Stimulated activated CD8-positive, alpha-beta memory T cell treated with anti-CD3 and anti-CD28 coated beads, Interleukin-12 subunit alpha, Interleukin-12 subunit beta, amount 100 ng/mL, for 24 hours (primary cell): ENCODE results near the gene CCSAP.
A peak's percentile ranks its signal among the peaks of the same experiment; 100 is the strongest.
"Not testable (repeated sequence)": the region's sequence is repeated elsewhere in the genome, so short reads cannot be mapped to it uniquely, and the experiment has no call there.

ENCODE experiments used
- DNase-seq: peaks from one replicate; pipeline ENCODE4 v3.0.0-alpha.2; 2020; ENCODE audit errors: extremely low read depth

The CCSAP gene, protein sequence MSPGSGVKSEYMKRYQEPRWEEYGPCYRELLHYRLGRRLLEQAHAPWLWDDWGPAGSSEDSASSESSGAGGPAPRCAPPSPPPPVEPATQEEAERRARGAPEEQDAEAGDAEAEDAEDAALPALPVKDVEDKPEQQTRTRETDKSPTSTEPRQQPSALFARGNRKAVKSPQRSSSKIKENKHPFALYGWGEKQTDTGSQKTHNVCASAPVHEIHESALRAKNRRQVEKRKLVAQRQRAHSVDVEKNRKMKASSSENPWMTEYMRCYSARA

DNA sequence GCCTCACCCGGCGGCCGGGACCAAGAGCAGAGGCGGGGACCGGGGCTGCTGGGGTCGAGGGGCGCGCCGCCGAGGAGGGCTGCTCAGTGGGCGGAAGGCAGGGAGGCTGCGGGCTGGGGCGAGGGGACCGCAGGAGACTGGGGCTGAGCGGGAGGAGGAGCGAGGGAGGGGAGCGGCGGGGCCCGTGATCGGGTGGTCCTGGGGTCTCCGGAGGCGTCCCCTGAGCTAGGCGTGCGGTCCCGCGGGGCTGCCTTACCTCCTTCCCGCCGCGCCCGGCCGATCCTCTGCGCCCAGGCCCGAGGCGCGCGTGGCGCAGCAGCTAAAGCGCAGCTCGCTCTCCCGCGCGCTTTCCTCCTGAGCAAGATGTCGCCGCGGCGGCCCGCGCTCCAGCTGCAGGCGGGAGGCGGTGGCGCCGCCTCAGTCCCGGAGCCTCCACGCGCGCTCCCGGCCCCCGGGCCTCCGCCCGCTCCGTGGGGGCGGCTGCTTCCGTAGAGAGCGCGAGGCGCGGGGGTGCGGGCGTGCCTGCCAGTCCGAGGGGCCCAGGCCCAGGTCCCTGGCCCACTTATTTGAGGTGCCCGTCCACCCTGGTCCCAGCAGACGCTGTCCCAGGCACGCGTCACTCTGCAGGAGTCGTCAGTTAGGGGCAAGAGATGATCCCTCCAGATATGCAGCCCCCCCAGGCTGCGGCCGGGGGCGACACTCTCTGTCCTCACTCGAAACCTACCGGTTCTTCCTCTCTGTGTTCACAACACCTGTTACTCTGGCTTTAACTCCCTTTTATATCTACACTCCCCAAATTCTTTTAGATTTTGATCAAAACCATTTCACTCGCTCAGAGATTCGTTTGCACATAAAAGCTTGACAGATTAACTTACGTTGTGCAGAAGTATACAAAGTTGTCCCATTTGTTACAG lies at the start of gene CCSAP:
CCSAP (minus strand) TSS at position 392 of the 914 bp plus-strand sequence. CDS start 582 bp downstream, outside the sequence.
- DNase-seq, result peak; percentile 12

DNA sequence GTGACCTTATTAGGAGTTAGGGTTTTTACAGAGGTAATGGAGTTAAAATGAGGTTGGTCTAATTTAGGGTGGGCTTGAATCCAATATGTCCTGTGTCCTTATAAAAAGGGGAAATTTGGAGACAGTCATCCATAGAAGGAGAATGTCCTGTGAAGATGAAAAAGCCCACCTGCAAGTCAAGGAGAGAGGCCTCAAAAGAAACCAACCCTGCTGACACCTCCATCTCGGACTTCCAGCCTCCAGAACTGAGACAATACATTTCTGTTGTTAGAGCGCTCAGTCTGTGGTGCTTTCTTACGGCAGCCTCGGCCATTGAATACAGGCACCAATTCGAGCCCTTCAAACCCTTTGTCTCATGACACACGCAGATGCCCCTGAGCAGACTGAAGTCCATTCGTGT lies 47.3 kb upstream of the CCSAP start:
- no peak for DNase-seq

DNA sequence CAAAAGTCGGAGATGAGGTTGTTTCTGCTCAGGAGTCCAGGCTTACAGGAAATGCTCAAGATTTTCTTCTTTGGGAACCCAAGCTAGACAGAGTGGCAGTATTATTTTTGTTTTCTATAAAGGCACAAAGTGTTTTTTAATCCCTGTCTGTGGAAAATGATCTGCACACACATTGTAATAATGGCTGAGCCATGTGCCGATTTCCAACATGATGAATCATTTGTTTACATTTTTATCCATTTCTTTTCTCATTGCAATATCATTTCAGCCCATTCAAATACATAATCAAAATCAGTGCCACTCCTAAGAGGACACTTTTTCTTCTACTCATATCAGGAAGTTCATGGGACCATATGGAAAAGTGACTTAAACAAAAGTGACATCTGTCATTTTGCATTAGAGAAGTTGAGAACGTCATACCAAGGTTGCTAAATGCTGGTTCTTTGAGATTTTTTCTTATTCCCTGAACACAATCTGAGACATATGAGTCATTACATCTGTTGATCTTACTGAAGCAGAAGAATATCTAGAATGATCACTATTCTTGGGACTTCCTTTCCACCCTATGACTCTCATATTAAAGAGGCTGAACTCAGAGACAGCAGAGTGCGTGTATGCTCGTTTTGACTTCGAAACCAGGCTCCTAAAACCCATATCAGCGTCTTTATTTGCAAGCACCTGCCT lies 46.2 kb upstream of the CCSAP start:
- DNase-seq, result no peak

DNA sequence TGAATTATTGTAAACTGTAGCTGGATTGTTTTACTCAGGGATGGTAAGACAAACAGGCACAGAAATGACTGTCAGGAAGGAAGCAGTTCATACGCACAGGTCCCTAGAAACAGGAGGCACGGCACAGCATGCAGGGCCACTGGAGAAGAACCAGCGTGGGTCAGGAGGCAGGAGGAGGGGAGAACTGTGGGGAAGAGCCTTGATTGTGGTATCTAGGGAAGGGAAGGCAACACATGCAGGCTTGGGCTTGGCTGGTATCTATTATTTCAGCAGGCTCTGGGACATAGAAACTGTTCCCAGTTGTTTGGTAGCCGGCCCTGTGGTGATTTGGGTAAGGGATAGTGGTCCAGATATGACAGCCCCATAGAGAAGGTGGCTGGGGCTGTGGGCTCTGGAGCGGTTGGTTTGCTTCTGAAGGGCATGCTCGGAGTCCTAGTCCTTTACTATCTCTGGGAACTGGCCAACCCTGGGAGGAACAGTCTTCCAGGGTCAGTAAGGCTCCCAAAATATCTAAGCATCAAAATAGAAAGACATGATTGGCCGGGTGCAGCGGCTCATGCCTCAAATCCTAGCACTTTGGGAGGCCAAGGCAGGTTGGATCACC lies 43.1 kb upstream of the CCSAP start:
- no peak for DNase-seq

DNA sequence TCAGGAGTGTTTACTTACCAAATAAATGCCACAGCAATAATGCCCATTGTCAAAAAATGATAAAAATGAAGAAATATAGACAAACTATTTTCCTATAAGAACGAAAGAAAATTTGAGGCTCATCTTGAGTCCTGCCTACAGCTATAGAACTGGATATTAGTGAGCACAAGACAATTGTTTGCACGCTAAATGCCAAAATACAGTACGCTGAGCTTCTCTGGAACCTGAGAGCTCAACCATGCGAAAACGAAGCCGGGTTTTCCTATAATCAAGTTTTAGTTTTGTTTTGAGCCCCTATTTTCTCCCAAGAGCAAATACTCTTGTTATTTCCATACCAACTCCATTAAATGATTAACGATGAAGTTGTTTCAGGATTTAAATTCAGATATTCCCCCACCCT lies 42.0 kb upstream of the CCSAP start:
- DNase-seq, result no peak

DNA sequence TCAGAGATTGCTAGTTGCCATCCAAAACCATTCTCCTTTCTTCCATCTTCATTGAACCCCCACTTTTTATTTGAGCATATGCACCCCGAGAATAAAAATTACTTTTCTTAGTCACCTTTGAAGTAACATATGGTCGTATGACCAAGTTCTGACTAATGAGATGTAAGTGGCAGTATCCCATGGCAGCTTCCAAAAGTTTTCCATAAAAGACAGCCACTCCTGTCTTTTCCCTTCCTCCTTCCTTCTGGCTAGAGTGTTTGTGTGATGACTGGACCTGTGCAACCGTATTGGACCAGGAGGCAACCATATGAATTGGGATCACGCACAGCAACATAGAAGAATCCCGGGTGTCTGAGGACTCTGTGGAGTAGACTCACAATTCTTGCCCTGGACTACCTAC lies 41.1 kb upstream of the CCSAP start:
- no peak for DNase-seq

DNA sequence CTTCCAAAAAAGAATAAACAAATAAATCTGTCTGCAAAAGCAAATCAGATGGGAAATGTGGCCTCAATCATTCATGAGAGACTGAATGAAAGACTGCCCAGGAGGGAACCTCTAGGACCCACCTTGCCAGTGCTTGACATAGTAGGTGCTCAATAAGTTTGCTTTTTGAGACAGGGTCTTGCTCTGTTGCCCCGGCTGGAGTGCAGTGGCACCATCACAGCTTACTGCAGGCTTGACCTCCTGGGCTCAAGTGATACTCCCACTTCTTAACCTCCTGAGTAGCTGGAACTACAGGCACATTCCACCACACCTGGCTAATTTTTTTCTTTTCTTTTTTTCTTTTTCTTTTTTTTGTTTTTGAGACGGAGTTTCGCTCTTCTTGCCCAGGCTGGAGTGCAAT lies 40.3 kb upstream of the CCSAP start:
- DNase-seq, result no peak

DNA sequence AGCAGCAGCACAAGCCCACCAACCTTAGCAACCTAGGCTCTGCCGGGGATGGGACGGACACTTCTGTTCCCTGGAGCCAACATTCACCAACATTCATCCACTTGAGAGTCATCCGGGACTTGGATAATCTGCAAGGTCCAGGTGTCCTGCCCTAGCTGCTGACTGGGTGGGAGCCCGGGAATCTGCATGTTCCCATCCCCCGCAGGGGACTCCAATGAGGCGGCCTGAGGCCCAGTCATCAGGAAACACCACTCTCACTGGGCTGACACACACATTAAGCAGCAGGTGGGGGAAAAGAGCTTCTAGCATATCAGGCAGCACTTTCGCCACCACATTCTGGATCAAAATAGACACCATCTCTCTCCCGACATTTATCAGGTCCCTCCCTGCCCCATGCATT lies 38.4 kb upstream of the CCSAP start:
- no peak for DNase-seq

DNA sequence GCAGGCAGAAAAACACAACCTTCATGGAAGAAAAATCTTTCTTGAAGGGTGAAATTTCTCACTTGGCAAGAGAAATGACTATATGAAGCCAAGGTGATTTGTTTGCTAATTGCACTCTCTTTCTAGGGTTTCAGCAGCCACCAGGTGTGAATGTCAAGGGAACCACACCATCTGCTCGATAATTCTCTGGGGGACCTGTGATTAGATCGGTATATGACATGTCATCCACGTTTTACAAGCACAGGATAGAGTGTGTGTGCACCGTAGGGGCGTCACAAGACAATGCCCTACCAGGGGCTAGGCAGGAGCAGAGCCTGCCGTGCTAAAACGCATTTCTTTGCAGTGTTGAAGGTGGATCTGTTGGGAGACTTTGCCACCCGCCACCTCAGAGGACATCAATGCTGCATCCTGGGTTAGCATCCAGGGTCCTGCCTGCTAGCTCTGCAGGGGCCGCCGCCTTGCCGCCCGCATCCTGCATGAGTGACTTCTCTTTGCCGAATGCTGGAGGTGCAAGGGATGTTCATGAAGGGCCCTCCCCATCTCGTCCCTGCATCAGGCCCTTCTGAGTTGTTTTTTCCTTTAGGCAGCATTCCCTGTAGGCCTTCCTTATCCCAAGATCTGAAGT lies 37.8 kb upstream of the CCSAP start:
- no peak for DNase-seq

DNA sequence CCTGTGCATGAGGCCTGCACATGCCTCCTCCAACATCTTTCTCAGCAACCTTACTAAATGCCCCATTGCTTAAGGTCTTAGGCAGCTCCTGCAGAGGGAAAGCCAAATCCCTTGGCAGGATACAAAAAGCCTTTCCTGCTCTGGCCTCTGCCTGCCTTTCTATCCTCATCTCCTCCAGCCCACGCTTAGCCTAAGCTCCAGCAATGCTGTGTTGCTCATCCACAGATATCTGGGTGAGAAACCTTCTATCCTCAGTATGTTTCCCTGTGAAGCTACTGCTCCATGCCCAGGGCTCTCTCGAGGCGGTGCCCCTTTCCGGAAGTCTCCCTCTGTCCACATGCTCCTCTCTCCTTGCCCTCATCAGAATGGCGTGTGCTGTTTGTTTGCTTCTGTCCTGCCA lies 37.0 kb upstream of the CCSAP start:
- DNase-seq, result no peak

DNA sequence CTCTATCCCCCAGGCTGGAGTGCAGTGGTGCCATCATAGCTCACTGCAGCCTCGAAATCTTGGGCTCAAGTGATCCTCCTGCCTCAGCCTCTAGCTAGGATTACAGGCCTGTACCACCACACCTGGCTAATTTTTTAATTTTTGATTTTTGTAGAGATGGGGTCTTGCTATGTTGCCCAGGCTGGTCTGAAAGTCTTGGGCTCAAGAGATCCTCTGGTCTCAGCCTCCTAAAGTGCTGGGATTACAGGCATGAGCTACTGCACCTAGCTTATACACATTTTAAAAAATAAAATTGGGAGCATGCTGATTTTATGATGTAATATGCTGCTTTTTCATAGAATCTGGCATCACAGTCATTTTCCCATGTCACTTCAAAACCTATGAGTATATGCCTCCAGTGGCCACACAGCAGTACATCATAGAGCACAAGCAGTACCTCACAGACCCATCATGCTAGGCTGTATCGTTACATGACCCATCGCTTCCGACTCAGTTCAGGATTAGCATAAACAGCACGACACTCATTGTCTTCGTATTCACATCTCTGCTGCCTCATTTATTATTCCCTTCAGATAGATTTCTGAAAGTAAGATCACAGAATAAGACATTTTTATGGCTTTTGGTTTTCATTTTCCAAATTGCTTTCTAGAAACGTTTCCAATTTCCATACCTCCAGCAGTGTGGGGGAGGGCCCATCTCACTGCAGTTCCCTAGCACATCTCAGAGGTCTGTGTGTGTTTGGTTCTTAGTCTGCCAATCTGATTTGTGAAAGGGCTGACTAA lies 35.9 kb upstream of the CCSAP start:
- DNase-seq, result no peak

DNA sequence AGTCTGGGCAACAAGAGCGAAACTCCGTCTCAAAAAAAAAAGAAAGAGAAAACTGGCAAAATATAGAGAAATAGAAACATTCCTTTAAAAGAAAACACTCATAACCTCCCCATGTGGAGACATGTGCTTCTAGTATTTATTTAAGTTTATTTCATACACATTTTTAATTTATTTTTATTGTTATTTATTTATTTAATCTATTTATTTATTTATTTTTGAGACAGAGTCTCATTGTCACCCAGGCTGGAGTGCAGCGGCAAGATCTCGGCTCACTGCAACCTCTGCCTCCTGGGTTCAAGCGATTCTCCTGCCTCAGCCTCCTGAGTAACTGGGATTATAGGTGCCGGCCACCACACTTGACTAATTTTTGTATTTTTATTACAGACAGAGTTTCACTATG lies 35.2 kb upstream of the CCSAP start:
- DNase-seq, result not testable (repeated sequence)

DNA sequence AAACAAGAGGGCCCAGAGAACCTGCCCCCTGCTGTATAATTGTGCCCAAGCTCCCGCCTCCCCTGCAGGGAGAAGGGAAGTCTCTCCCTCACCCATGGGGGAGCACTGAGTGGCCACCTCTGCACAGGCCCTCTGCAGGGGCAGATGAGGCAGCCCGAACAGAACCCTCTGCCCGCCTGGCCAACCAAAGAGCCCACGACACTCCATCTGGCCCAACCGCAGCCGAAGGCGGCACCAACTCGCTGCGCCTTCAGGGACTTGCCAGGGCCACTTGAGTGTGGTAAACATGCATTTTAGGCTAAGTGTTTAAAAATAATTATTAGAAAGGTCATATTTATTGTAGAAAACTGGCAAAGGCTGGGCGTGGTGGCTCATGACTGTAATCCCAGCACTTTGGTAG lies 34.6 kb upstream of the CCSAP start:
- no peak for DNase-seq

DNA sequence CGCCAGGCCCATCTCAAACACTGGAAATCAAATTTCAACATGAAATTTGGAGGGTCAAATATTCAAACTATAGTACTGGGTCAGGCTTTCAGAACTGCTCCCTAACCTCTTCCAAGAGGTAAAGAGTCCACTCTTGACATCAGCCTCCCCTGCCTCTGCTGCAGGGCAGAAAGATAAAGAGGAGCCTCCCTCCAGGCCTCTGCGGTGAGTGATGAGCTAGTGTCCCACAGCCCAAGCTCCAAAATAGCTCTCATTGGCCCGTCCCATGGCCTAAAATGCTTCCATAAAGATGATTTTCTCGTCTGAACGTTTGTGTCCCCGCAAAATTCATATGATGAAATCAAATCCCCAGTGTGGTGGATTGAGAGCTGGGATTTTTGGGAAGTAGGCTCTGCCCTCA lies 33.7 kb upstream of the CCSAP start:
- no peak for DNase-seq

DNA sequence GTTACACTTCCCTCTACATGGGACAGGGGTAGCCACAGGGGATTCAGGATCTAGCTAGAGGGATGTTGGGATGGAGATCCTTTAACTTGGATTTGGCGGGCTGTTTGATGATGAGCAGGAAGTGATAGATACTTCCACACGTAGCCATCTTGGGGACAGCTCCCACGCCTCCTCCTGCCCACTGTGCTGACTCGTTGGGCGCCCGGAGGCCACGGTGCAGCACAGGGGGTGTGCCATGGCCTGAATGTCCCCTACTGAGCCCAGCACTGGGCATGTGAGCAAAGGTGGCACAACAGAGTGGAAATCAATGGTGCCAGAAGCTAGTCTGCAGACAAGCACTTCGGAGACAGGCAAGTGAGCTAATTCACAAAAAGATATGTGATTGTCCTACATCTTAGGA lies 31.6 kb upstream of the CCSAP start:
- no peak for DNase-seq

DNA sequence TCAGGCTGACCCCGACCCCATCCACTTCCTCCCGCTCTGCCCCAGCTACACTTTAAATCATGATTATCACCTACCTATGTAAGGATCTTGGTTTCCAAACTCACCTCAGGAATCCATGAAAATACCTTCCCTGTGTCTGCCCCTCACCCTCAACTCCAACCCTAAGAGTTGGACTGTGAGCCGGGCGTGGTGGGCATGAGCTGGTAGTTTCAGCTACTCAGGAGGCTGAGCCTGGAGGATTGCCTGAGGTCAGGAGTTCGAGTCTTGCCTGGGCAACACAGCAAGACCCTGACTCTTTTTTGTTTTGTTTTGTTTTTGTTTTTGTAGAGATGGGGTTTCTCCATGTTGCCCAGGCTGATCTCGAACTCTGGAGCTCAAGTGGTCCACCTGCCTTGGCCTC lies 30.5 kb upstream of the CCSAP start:
- no peak for DNase-seq

DNA sequence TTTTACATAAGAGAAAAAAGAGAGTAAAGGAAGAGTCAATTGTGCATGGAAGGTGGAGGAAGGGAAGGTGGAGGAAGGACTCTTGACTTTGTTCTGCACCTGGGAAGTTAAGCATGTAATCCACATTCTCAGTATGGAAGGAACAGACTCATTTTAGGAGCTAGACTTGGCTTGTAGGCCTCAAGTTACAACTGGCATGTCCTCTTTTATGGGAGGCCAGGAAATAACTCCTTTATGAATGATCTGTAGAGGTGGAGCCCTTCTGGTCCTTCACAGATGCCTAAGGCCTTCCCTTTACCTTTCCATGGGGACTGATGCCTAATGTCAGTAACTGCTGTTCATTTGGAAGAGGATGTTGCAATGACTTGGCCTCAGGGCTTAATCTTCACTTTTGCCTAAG lies 29.4 kb upstream of the CCSAP start:
- DNase-seq, result no peak

DNA sequence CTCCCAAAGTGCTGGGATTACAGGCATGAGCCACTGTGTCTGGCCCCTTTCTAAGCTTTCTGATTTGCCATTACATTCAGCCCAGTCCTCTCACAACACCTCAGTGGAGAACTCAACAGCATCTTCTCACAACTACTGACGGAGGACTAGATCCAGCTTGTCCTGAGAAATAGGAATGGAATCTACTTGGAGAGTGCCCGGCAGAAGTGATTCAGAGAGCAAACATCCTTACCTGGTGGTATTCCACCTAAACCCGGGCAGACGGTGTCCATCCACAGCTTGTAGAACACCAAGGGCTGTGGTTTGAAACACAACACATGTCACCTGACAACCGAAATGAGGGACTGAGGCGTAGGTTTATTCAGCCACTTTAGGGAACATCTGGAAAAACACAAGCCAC lies 28.8 kb upstream of the CCSAP start:
- DNase-seq, result no peak

DNA sequence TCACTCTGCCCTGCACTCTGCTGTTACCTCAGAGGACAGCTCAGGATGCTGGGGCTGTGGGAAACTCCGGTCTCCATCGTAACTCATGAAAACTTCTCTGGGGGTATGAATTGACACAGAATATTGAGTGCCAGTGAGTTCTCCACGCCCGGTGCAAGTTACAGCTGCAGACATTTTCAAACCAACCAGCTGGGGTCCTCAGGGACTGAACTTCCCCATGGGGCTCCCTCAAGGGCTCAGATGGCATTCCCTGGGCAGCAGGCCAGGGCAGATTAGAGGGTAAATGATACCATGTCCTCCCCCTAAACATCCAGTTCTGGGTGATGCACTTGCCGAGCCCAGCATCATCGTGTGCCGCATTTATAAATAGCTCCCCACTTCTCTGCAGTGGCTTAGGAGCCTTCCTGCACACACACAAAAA lies 27.8 kb upstream of the CCSAP start:
- DNase-seq, result no peak

DNA sequence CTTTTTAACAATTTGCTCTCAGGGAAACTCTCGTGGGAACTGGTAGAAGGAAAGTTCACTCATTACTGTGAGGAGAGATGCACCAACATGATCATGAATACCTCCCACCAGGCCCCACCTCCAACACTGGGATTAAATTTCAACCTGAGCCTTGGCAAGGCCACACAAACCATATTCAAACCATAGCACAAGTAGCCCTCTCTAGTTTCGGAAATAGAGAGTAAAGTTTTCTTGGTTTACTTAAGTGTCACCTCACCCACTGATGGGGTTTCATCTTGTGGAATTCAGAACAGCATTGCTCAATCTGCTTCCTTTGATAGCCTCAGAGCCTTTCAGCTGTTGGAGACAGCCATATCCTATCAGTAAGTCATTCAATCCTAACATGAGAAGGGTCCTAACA lies 25.5 kb upstream of the CCSAP start:
- no peak for DNase-seq

DNA sequence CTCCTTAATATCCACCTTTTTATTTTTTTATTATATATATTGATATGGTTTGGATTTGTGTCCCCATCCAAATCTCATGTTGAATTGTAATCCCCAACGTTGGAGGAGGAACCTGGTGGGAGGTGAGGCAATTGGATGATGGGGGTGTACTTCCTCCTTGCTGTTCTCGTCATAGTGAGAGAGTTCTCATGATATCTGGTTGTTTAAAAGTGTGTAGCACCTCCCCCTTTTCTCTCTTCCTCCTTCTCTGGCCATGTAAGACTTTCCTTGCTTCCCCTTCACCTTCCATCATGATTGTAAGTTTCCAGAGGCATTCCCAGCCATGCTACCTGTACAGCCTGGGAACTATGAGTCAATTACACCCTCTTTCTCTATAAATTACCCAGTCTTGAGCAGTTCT lies 22.7 kb upstream of the CCSAP start:
- no peak for DNase-seq
